HG02759 (cell line): Measurements from ENCODE around the gene NR2C2.
A peak's percentile ranks its signal among the peaks of the same experiment; 100 is the strongest.

Experiments
- ATAC-seq: cut with Tn5 transposase; IDR thresholded peaks from one replicate; pipeline ENCODE4 v1.9.1; 2021; ENCODE audit warnings: mild to moderate bottlenecking, moderate library complexity; ENCODE audit not compliant: unreplicated experiment

Gene NR2C2

GRCh38 chr3:15056676-15057404 lies 109.5 kb downstream of the NR2C2 start:
- no peak for ATAC-seq

- no peak for ATAC-seq
These were observed 112.6 kb downstream of the NR2C2 start for GRCh38 chr3:15060029-15060428.

GRCh38 chr3:15063238-15063637 lies 115.9 kb downstream of the NR2C2 start:
- no peak for ATAC-seq

- ATAC-seq, result no peak
These were observed 116.4 kb downstream of the NR2C2 start for GRCh38 chr3:15063656-15064286.

GRCh38 chr3:15064299-15064834 lies 117.0 kb downstream of the NR2C2 start:
- ATAC-seq, result peak; percentile 30

GRCh38 chr3:15064835-15065549 lies 117.6 kb downstream of the NR2C2 start, which contains the start of gene MRPS25:
MRPS25 (minus strand) TSS chr3:15065315; CDS start chr3:15065194, 121 bp downstream.
- peak; percentile 98 for ATAC-seq

GRCh38 chr3:15065550-15066007 lies 118.2 kb downstream of the NR2C2 start:
- ATAC-seq, result no peak

- ATAC-seq, result no peak
These were observed 119.1 kb downstream of the NR2C2 start for GRCh38 chr3:15066467-15066866.

GRCh38 chr3:15069441-15069840 lies 122.1 kb downstream of the NR2C2 start:
- ATAC-seq, result no peak

- ATAC-seq, result no peak
These were observed 124.3 kb downstream of the NR2C2 start for GRCh38 chr3:15071699-15072098.

GRCh38 chr3:15074500-15074899 lies 127.1 kb downstream of the NR2C2 start:
- ATAC-seq, result no peak

- ATAC-seq, result no peak
These were observed 131.7 kb downstream of the NR2C2 start for GRCh38 chr3:15079091-15079490.

- no peak for ATAC-seq
These were observed 134.7 kb downstream of the NR2C2 start for GRCh38 chr3:15081960-15082664.

- no peak for ATAC-seq
These were observed 135.9 kb downstream of the NR2C2 start for GRCh38 chr3:15083252-15083651.

- no peak for ATAC-seq
These were observed 138.9 kb downstream of the NR2C2 start for GRCh38 chr3:15086263-15086662.

- no peak for ATAC-seq
These were observed 139.3 kb downstream of the NR2C2 start for GRCh38 chr3:15086699-15087098.

GRCh38 chr3:15089201-15089600 lies 141.8 kb downstream of the NR2C2 start:
- no peak for ATAC-seq

GRCh38 chr3:15091575-15091974 lies 144.2 kb downstream of the NR2C2 start:
- ATAC-seq, result no peak

- ATAC-seq, result no peak
These were observed 145.3 kb downstream of the NR2C2 start for GRCh38 chr3:15092686-15093085.

GRCh38 chr3:15094187-15094875 lies 146.9 kb downstream of the NR2C2 start:
- no peak for ATAC-seq
